Peyer's patch (tissue), 4 donors: ENCODE measurements around the gene FBXO41. TPM values are rescaled to one million over a fixed set of nuclear protein-coding genes. Genes with fewer than 3 reads are reported as not detected.

ENCODE experiments used
- DNase-seq, 3 donors: peaks; one replicate each; pipeline ENCODE4 v3.0.0-alpha.2; 2017 to 2019
- H3K27ac ChIP-seq, 4 donors: fragments of 200-600 bp; sonication (generic); one replicate each; pipeline ENCODE4 v1.5.1; 2016 to 2019
- H3K27me3 ChIP-seq, 2 donors: fragments of 200-600 bp; sonication (generic); one replicate each; pipeline ENCODE4 v1.5.1; 2019
- H3K36me3 ChIP-seq, 3 donors: fragments of 200-600 bp; sonication (generic); one replicate each; pipeline ENCODE4 v1.5.1; 2016 to 2019
- H3K4me1 ChIP-seq, 4 donors: fragments of 200-600 bp; sonication (generic); one replicate each; pipeline ENCODE4 v1.5.1; 2016 to 2019
- H3K4me3 ChIP-seq, 4 donors: fragments of 200-600 bp; sonication (generic); 1 replicate in 3 of 4; 2 replicates in 1 of 4; pipeline ENCODE4 v1.5.1; 2016 to 2019; ENCODE audit warnings: mild to moderate bottlenecking in 1 of 4
- H3K9me3 ChIP-seq, 4 donors: fragments of 200-600 bp; sonication (generic); one replicate each; pipeline ENCODE4 v1.5.1; 2016 to 2019; ENCODE audit warnings: mild to moderate bottlenecking in 1 of 4
- CTCF ChIP-seq, 6 experiments: fragments of 450-650 bp in 4 of 6; fragments of 200-600 bp in 2 of 6; sonication (generic) in 1 of 6; IDR thresholded peaks; one replicate each; pipeline ENCODE4 v1.5.1; 2017 to 2019; ENCODE audit warnings: antibody characterized with exemption in 6 of 6, mild to moderate bottlenecking in 3 of 6, moderate library complexity in 1 of 6
- POLR2A ChIP-seq, 2 donors: fragments of 450-650 bp; IDR thresholded peaks; one replicate each; pipeline ENCODE4 v1.5.1; 2017; ENCODE audit warnings: antibody characterized with exemption in 2 of 2, mild to moderate bottlenecking in 2 of 2, moderate library complexity in 2 of 2
- total RNA-seq, 4 donors: library from RNA; depleted of rRNA; stranded (reverse); fragments of >200 nt; gene quantifications; one replicate each; pipeline ENCODE4 v1.1.0, GENCODE V29; 2016

FBXO41 gene
- total RNA-seq, 4 donors from 2014 or later, result 1.8 to 12.4 (median 5.7) TPM

- TF ChIP-seq POLR2A (IDR thresholded peaks at IDR 0.05) (no peak), CTCF (IDR thresholded peaks at IDR 0.05) (no peak)
- no peak for DNase-seq
These were observed 8.1 kb upstream of the FBXO41 start for GRCh38 chr2:73292316-73292905.

GRCh38 chr2:73291461-73292315, 7.4 kb upstream of the FBXO41 start:
- Histone ChIP-seq H3K27me3 (peaks cover 0 to 26% of the 10 kb centered on the region in 2 donors), H3K9me3 (no peaks in the 10 kb centered on the region), H3K4me3 (peak overlapping the region in 3 of 4 donors; percentile 20 to 27 (median 24)), H3K27ac (no peak overlapping the region), H3K36me3 (no peaks in the 10 kb centered on the region), H3K4me1 (peaks cover 0 to 26% (median 12%) of the 10 kb centered on the region in 4 donors)
- no peak for DNase-seq
- no peak for TF ChIP-seq CTCF (IDR thresholded peaks at IDR 0.05)
- TF ChIP-seq POLR2A (IDR thresholded peaks at IDR 0.05), result no peak

More at GRCh38 chr2:73292316-73292905, 8.1 kb upstream of the FBXO41 start:
- Histone ChIP-seq H3K36me3 (no peaks in the 10 kb centered on the region), H3K4me1 (peaks cover 0 to 26% (median 12%) of the 10 kb centered on the region in 4 donors), H3K27ac (no peak overlapping the region), H3K4me3 (no peak overlapping the region), H3K27me3 (peaks cover 0 to 26% of the 10 kb centered on the region in 2 donors), H3K9me3 (no peaks in the 10 kb centered on the region)

- Histone ChIP-seq H3K27ac (no peak overlapping the region), H3K9me3 (no peaks in the 10 kb centered on the region), H3K4me3 (peak overlapping the region in 3 of 4 donors; percentile 20 to 27 (median 24)), H3K27me3 (peaks cover 0 to 26% of the 10 kb centered on the region in 2 donors), H3K4me1 (peaks cover 0 to 26% (median 12%) of the 10 kb centered on the region in 4 donors), H3K36me3 (no peaks in the 10 kb centered on the region)
- no peak for TF ChIP-seq POLR2A (IDR thresholded peaks at IDR 0.05)
- no peak for TF ChIP-seq CTCF (IDR thresholded peaks at IDR 0.05)
- DNase-seq, result peak; percentile 29 to 67 (median 57)
These were observed 6.8 kb upstream of the FBXO41 start for GRCh38 chr2:73291093-73291460.

- Histone ChIP-seq H3K4me1 (peaks cover 0 to 26% (median 12%) of the 10 kb centered on the region in 4 donors), H3K27me3 (peaks cover 0 to 26% of the 10 kb centered on the region in 2 donors), H3K27ac (no peak overlapping the region), H3K9me3 (no peaks in the 10 kb centered on the region), H3K4me3 (no peak overlapping the region), H3K36me3 (no peaks in the 10 kb centered on the region)
- TF ChIP-seq POLR2A (IDR thresholded peaks at IDR 0.05) (no peak), CTCF (IDR thresholded peaks at IDR 0.05) (peak in 5 of 6 experiments; percentile 11 to 51 (median 43))
- DNase-seq, result peak in 2 of 3 donors; percentile 41 to 66
These were observed 6.0 kb upstream of the FBXO41 start for GRCh38 chr2:73290049-73290839.

GRCh38 chr2:73289304-73289703, 5.0 kb upstream of the FBXO41 start:
- TF ChIP-seq POLR2A (IDR thresholded peaks at IDR 0.05) (no peak), CTCF (IDR thresholded peaks at IDR 0.05) (no peak)
- Histone ChIP-seq H3K36me3 (no peaks in the 10 kb centered on the region), H3K27ac (no peak overlapping the region), H3K9me3 (no peaks in the 10 kb centered on the region), H3K27me3 (peaks cover 0 to 26% of the 10 kb centered on the region in 2 donors), H3K4me3 (no peak overlapping the region), H3K4me1 (peaks cover 0 to 31% (median 13%) of the 10 kb centered on the region in 4 donors)
- DNase-seq, result no peak
